Adipose tissue (tissue), 3 donors: ENCODE results near the gene MRPL2. TPM values are rescaled to one million over a fixed set of nuclear protein-coding genes. Genes with fewer than 3 reads are reported as not detected.
"Not testable (repeated sequence)": the region's sequence is repeated elsewhere in the genome, so short reads cannot be mapped to it uniquely, and the experiment has no call there.

ENCODE experiments used
- H3K27ac ChIP-seq: one replicate; pipeline ENCODE4 v1.5.1; 2013; ENCODE audit warnings: low read depth, low read length
- WGBS, 3 donors: extraction: QIAGEN DNeasy Blood & Tissue Kit; methylation state at CpG; one replicate each; pipeline ENCODE4 v1.1.7; 2013; 5-methylcytosine and 5-hydroxymethylcytosine counted together
- polyA plus RNA-seq, 3 donors: library from polyadenylated mRNA; stranded (reverse); fragments of 200-250 nt; gene quantifications; one replicate each; pipeline ENCODE4 v1.2.3, GENCODE V29; 2013
- donor health status: healthy with polysubstance abuse.
- donor health status: Bipolar disorder and iron deficiency.
- donor health status: healthy.

MRPL2 gene
- polyA plus RNA-seq, 3 donors: 43.6 to 77.5 (median 55.8) TPM

DNA sequence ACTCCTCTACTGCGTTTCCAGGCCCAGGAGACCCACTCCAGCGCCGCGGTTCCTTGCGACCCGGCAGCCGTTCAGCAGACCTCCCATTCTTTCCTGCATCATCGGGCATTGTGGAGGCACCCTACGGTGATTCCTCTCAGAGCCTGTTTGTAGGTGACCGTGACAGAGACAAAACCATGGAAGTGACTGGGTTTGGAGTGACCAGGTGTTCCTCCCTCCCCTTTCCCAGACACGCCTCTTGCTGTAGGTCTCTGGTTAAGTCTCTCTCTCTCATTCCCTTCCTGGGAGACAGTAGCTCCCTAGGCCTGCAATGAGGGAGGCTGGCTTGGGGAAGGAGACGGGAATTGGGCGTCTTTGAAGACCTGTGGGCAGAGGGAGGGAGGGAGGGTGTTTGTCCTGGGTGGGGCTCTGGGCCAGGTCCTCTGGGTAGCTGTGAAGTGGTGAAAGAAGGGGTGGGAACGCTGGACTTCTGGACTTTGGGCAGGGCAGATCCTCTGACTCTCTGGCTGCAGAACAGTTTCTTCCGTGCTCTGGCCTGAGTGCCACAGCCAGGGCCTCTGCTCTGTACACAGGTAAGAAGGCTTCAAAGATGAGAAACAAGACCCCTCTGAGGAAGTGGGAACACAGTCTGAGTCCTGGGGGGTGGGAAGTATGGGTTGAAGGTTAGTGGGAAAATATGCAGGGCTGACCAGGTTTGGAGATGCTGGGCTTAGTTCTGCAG is 960 bp upstream of the MRPL2 start:
- 6 to 15% (median 11%) methylated on average over 15 of the region's 15 CpGs for WGBS, 3 donors
- H3K27ac ChIP-seq: no peak overlapping the region

DNA sequence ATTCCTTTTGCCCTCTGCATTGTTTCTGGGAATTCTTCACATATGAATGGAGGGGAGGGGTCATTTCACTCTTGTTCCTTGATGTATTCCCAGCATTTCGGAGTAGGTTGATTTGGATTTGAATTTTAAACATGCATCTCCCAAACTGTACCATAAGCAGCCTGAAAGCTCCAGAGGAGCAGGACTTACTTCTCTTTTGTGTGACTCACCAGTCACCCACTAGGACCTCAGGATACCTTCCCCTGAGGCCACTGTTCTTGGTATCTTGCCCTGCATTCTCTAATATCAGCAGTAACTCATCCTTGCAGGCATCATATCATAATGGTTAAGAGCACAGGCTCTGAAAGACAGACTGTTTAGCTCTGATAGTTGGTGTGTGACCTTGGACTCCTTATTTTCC is 703 bp downstream of the MRPL2 start:
- H3K27ac ChIP-seq: no peak overlapping the region
- WGBS, 3 donors: 52 to 77% (median 76%) methylated on average over 1 of the region's 1 CpG

GRCh38 chr6:43055966-43056365 is 3.3 kb downstream of the MRPL2 start:
- 77 to 89% (median 86%) methylated on average over 8 of the region's 8 CpGs for WGBS, 3 donors
- no peak overlapping the region for H3K27ac ChIP-seq

DNA sequence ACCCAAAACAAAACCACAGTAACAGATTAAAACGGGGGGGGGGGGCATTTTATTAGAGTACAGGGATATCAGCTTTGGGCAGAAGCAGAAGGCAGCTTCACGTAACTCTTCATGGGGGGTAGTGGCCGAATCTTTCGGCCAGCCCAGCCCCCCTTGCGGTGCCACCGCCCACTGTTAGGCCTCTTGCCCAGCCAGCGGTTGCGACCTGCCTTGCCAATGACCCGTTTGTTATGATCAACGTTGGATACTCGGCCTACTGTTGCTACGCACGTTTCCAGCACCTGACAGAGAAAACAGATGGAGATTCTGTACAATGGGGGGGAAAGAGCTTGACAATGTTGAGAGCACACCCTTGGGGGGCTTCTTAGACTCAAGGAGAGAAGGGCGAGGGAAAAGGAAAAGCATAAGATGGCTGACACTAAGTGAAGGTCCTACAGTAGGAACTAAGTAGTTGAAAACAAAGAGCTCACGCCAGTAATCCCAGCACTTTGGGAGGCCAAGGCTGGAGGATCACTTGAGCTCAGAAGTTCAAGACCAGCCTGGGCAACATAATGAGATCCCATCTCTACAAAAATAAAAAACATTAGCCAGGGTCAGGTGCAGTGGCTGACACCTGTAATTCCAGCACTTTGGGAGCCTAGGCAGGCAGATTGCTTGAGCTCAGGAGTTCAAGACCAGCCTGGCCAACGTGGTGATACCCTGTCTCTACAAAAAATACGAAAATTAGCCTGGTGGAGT is 4.9 kb downstream of the MRPL2 start:
- no peak overlapping the region for H3K27ac ChIP-seq
- 66 to 71% (median 68%) methylated on average over 17 of the region's 17 CpGs for whole genome bisulfite sequencing, 3 donors

DNA sequence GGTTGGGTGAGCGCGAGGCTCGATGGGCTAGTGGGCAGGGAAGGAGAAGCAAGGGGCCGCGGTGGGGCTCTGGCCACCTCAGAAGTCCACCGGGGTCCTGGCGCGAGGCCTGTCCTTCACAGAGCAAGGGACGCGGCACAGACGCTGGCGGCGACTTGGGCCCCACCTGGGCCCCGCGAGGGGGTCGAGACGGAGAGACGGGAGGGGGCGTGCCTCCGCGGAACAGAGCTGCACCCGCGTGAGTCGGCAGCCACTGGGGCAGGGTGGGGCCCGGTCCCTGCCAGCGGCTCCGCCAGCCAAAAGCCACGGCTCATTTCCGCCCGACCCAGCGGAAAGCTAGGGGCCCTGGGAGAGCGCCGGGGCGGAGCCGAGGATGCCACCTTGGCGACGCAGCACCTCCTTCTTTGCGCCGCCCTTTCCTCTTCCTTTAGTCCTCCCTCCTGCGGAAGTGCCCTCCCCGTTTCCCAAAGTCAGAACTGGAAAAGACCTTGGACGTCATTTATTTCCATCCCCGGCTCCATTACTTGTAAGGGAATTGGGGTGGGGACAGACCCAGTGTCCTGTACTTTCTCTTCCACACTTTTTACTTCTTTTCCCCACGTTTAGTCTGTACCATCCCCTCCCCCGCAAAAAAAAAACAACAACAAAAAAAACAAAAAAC is 5.6 kb downstream of the MRPL2 start, which contains the start of gene CUL7:
Gene CUL7, minus strand, starts transcription at position 307 of the 661 bp plus-strand sequence. CDS start 1,063 bp downstream, outside the sequence.
- 1 to 2% (median 1%) methylated on average over 42 to 45 of the region's 45 CpGs for WGBS, 3 donors
- no peak within 1 kb of the TSS for H3K27ac ChIP-seq

- H3K27ac ChIP-seq: no peak overlapping the region
- whole genome bisulfite sequencing, 3 donors: 9 to 21% (median 15%) methylated on average over 22 of the region's 22 CpGs
Observed at GRCh38 chr6:43052842-43053544, 6.2 kb downstream of the MRPL2 start.

- 84 to 91% (median 90%) methylated on average over 19 of the region's 19 CpGs for WGBS, 3 donors
Observed at GRCh38 chr6:43052225-43052841, 6.9 kb downstream of the MRPL2 start.

GRCh38 chr6:43050981-43051380 is 8.3 kb downstream of the MRPL2 start:
- no peak overlapping the region for H3K27ac ChIP-seq
- WGBS, 3 donors: 93 to 97% (median 95%) methylated on average over 17 of the region's 17 CpGs

More at GRCh38 chr6:43052225-43052841, 6.9 kb downstream of the MRPL2 start:
- H3K27ac ChIP-seq: no peak overlapping the region

GRCh38 chr6:43047998-43048397 is 11.2 kb downstream of the MRPL2 start:
- 90 to 91% (median 90%) methylated on average over 7 of the region's 7 CpGs for WGBS, 3 donors
- H3K27ac ChIP-seq: no peak overlapping the region

- H3K27ac ChIP-seq: no peak overlapping the region
- 93 to 95% (median 94%) methylated on average over 11 of the region's 11 CpGs for WGBS, 3 donors
Observed at GRCh38 chr6:43045371-43045930, 13.8 kb downstream of the MRPL2 start.

- H3K27ac ChIP-seq: no peak overlapping the region
- WGBS, 3 donors: 92 to 94% (median 94%) methylated on average over 9 of the region's 9 CpGs
Observed at GRCh38 chr6:43043310-43043709, 15.9 kb downstream of the MRPL2 start.

- H3K27ac ChIP-seq: not testable (repeated sequence)
- 92 to 95% (median 94%) methylated on average over 5 to 8 of the region's 8 CpGs for WGBS, 3 donors
Observed at GRCh38 chr6:43041475-43041874, 17.8 kb downstream of the MRPL2 start.

GRCh38 chr6:43040542-43041257 is 18.5 kb downstream of the MRPL2 start:
- 94 to 95% (median 94%) methylated on average over 18 of the region's 18 CpGs for WGBS, 3 donors
- no peak overlapping the region for H3K27ac ChIP-seq

DNA sequence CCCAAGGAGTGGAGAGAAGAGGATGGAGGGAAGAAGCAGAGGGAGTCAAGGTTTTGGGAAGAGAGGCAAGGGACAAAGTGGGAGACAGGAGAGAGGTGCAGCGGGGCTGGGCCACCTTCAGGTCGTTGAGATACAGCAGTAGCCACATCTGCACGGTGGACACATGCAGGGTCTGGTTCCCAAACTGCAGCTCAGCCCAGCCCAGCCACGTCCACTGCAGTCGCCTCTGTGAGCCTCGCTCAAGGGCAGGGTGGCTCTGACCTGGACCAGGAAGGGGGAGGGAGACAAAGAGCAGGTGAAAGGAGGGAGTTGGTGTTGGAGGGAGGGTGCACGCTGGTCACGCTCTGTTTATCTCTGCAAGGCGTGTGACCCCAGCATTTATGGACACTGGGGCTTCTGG is 20.5 kb downstream of the MRPL2 start:
- no peak overlapping the region for H3K27ac ChIP-seq
- WGBS, 3 donors: 85 to 93% (median 87%) methylated on average over 9 of the region's 9 CpGs

DNA sequence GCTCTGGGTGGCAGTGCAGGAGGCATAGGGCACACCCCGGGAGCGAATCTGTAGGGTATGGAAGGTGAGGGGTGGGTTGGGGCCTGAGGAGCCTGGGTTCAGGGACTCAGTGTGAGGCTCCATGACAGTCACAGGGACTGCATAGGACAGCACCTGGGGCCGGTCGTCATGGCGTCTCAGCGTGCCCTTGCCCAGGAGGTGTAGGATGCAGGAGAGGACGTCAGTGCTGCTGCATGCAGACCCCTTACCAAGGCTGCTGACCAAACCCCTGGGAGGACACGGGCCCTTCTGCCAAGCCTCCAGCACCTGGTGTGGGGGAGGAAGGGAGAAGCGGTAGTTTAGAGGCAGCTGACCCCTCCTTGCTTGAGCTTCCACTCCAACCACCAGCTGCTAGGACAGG is 21.5 kb downstream of the MRPL2 start:
- WGBS, 3 donors: 88 to 90% (median 89%) methylated on average over 9 of the region's 9 CpGs
- H3K27ac ChIP-seq: no peak overlapping the region

- no peak overlapping the region for H3K27ac ChIP-seq
- WGBS, 3 donors: 84 to 89% (median 88%) methylated on average over 5 of the region's 5 CpGs
Observed at GRCh38 chr6:43037197-43037596, 22.0 kb downstream of the MRPL2 start.

GRCh38 chr6:43036712-43037111 is 22.5 kb downstream of the MRPL2 start:
- WGBS, 3 donors: 91 to 94% (median 93%) methylated on average over 9 of the region's 9 CpGs

More at GRCh38 chr6:43036712-43037111, 22.5 kb downstream of the MRPL2 start:
- no peak overlapping the region for H3K27ac ChIP-seq
